Nephron (organoid): Measurements from ENCODE around the gene HOMER2.

Source experiments
- H3K27ac Mint-ChIP-seq, 3 experiments: 2 replicates each; pipeline ENCODE4 v1.8.0; 2020; ENCODE audit warnings: mixed read lengths in 3 of 3, mild to moderate bottlenecking in 2 of 3, moderate library complexity in 1 of 3
- H3K27me3 Mint-ChIP-seq: 2 replicates; pipeline ENCODE4 v1.8.0; 2021; ENCODE audit warnings: low read depth, mild to moderate bottlenecking, moderate library complexity, mixed read lengths
- H3K36me3 Mint-ChIP-seq: 2 replicates; pipeline ENCODE4 v1.8.0; 2020; ENCODE audit warnings: low read depth, mixed read lengths
- H3K4me1 Mint-ChIP-seq: 2 replicates; pipeline ENCODE4 v1.8.0; 2020; ENCODE audit warnings: mixed read lengths
- H3K4me3 Mint-ChIP-seq, 3 experiments: 2 replicates each; pipeline ENCODE4 v1.8.0; 2020; ENCODE audit warnings: mild to moderate bottlenecking in 3 of 3, mixed read lengths in 3 of 3, moderate library complexity in 2 of 3
- H3K9me3 Mint-ChIP-seq: 2 replicates; pipeline ENCODE4 v1.8.0; 2020; ENCODE audit warnings: mixed read lengths
- TF ChIP-seq, protein P1 (sequence below), 3 experiments: fragments of 200-600 bp; sonication (generic); IDR thresholded peaks; one replicate each; pipeline ENCODE4 v1.5.0; 2021; ENCODE audit warnings: antibody characterized with exemption in 3 of 3; ENCODE audit not compliant: unreplicated experiment in 3 of 3

The HOMER2 gene

DNA sequence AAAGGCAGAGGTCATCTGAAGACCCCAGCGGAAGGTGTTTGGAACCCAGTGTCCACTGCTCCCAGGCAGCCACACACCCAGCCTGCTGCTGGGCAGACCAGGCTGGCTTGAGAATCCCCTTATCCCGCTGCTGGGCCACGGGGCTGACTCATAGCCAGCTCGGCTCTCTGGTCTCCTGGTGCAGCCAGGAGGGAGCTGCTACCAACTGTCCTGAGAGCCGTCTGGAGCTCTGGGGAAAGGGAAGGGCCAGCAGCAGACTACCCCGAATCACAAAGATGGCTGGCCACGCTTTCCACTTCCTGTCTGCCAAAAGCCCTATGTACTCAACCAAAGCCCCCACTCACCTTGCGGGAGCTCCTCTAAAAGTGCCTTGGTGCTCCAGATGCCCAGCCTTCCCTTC, 104.8 kb downstream of the HOMER2 start:
- Mint-ChIP-seq H3K36me3 (peaks cover 7% of the 10 kb centered on the region), H3K9me3 (no peaks in the 10 kb centered on the region), H3K4me3 (no peak overlapping the region), H3K27ac (no peak overlapping the region), H3K27me3 (peaks cover 8% of the 10 kb centered on the region), H3K4me1 (peaks cover 28% of the 10 kb centered on the region)
- TF ChIP-seq, protein P1, sequence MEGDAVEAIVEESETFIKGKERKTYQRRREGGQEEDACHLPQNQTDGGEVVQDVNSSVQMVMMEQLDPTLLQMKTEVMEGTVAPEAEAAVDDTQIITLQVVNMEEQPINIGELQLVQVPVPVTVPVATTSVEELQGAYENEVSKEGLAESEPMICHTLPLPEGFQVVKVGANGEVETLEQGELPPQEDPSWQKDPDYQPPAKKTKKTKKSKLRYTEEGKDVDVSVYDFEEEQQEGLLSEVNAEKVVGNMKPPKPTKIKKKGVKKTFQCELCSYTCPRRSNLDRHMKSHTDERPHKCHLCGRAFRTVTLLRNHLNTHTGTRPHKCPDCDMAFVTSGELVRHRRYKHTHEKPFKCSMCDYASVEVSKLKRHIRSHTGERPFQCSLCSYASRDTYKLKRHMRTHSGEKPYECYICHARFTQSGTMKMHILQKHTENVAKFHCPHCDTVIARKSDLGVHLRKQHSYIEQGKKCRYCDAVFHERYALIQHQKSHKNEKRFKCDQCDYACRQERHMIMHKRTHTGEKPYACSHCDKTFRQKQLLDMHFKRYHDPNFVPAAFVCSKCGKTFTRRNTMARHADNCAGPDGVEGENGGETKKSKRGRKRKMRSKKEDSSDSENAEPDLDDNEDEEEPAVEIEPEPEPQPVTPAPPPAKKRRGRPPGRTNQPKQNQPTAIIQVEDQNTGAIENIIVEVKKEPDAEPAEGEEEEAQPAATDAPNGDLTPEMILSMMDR (IDR thresholded peaks at IDR 0.05; ENCODE audit: unreplicated experiment in 3 of 3) = no peak

DNA sequence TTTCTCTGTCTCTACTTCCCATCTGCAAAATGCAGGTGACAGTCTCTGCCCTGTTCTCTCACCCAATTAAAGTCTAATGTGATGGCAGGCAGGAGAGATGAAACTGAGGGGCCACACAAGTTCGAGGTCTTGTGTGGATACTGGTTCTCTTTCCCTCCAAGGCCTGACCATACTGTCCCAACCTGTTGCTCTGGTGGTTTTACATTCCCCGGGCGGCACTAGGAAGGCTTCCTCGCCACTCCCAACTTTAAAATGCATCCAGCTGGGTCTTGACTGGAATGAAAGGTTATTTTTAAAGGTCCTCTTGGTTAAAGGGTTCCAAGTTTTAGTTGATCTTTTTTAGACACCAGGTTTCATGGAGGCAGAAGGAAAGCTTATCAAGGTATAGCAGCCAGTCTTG, 105.9 kb downstream of the HOMER2 start:
- Mint-ChIP-seq H3K9me3 (no peaks in the 10 kb centered on the region), H3K4me1 (peaks cover 22% of the 10 kb centered on the region), H3K27ac (no peak overlapping the region), H3K27me3 (peaks cover 8% of the 10 kb centered on the region), H3K4me3 (no peak overlapping the region), H3K36me3 (peaks cover 14% of the 10 kb centered on the region)
- TF ChIP-seq, protein P1 (IDR thresholded peaks at IDR 0.05; ENCODE audit: unreplicated experiment in 3 of 3) = no peak

DNA sequence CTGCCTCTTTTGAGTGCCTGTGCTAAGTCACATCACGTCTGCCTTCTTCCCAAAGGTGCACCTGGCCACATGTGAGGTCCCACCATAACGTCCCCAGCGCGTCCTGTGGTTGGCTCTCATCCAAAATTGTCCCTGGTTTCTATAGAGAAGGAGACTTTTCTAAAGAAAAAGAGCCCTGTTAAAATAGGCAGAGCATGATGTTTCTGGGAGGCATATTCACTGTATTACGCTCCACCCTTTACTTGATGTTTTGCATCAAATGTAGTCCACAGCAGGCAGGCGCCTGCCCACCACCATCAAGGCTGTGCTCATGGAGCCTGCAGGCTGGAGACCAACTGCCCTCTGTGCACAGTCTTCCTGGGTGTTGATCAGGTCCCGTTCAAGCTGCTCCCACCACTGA, 106.8 kb downstream of the HOMER2 start:
- TF ChIP-seq, protein P1 (IDR thresholded peaks at IDR 0.05; ENCODE audit: unreplicated experiment in 3 of 3) = no peak
- Mint-ChIP-seq H3K9me3 (no peaks in the 10 kb centered on the region), H3K27me3 (peaks cover 8% of the 10 kb centered on the region), H3K4me1 (peaks cover 15% of the 10 kb centered on the region), H3K27ac (no peak overlapping the region), H3K36me3 (peaks cover 16% of the 10 kb centered on the region), H3K4me3 (no peak overlapping the region)

DNA sequence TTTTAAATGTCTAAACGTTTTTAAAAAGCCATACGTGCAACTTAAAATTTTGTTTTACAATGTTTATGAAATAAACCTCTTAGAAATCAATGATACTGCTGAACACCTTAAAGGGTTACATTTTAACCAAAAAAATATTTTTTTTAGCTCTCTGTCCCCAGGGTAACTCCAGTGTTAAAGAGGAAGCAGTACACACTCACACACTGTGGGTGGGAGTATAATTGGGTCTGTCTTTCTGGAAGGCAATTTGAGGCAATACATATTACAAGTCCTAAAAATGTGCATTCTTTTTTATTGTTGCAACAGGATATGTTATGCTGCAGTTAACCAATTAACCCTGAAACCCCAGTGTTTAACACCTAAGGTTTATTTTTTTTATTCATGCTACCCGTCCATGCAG, 109.0 kb downstream of the HOMER2 start:
- Mint-ChIP-seq H3K36me3 (peaks cover 27% of the 10 kb centered on the region), H3K4me1 (no peaks in the 10 kb centered on the region), H3K9me3 (no peaks in the 10 kb centered on the region), H3K27me3 (no peaks in the 10 kb centered on the region), H3K4me3 (no peak overlapping the region), H3K27ac (no peak overlapping the region)
- TF ChIP-seq, protein P1 (IDR thresholded peaks at IDR 0.05; ENCODE audit: unreplicated experiment in 3 of 3) = no peak

DNA sequence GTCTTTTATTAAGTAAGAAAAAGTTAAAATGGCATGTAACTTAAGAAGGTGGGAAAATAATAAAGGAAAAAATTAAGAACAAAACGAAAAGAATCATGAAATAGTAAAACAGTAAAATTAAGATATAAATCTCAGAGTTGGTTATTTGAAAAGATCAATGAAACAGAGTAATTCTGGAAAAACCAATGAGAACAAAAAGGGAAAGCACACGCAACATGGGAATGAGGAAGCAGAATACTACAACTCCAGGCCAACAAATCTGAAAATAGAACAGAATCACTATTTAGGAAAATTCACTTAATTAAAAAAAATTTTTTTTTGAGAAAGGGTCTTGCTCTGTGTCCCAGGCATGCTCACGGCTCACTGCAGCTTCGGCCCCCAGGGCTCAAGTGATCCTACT, 112.4 kb downstream of the HOMER2 start:
- Mint-ChIP-seq H3K9me3 (peaks cover 6% of the 10 kb centered on the region), H3K4me1 (no peaks in the 10 kb centered on the region), H3K4me3 (no peak overlapping the region), H3K36me3 (peaks cover 59% of the 10 kb centered on the region), H3K27ac (no peak overlapping the region), H3K27me3 (no peaks in the 10 kb centered on the region)
- TF ChIP-seq, protein P1 (IDR thresholded peaks at IDR 0.05; ENCODE audit: unreplicated experiment in 3 of 3) = no peak

DNA sequence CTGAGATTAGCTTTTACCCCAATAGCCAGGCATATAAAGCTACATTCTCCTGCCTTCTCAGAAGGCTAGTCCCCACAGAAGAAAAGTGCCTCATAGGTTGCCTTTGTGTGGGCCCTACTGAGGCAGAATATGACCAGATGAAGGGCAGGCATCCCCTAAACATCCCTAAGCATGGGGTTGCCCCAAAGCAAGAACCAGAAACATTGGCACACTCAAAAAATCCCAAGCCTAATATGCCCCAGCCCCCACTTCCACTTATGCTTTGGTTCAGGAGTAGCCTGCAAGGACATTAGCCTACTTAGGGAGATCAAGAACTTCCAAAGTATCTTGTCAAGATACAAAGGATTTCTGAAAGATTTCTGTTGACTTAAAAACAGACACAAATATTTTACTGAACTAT, 113.4 kb downstream of the HOMER2 start:
- Mint-ChIP-seq H3K36me3 (peaks cover 68% of the 10 kb centered on the region), H3K9me3 (peaks cover 6% of the 10 kb centered on the region), H3K4me1 (no peaks in the 10 kb centered on the region), H3K27ac (no peak overlapping the region), H3K4me3 (no peak overlapping the region), H3K27me3 (no peaks in the 10 kb centered on the region)
- TF ChIP-seq, protein P1 (IDR thresholded peaks at IDR 0.05; ENCODE audit: unreplicated experiment in 3 of 3) = no peak
